ENCODE measurements around the gene PGBD5.

DNA sequence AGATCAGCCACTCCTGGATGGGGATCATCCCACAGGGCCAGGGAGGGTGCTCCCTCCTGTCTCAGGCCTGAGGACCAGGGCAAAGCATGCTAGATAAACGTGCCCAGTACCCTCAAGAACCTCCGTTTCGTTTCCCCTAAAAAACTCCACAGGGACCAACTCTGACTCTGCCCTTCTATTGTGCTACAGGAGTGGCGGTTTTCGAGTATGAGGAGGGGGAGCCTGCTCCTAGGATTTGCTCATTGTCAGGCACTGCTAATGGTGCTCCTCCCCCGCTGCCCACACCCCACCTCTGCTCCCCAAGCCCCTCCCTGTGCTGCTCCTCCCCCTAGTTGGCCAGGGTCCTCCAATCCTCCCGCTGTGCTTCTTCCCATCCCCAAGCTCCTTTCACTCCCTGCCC is 32.0 kb downstream of the PGBD5 start:
- TF ChIP-seq ZNF253 (CRISPR knock-in tag; conservative IDR thresholded peaks at IDR 0.05) (no peak), NR2C1 (IDR thresholded peaks at IDR 0.05) (no peak), NR2C1 (tag; IDR thresholded peaks at IDR 0.05) (no peak), ADNP (tag; IDR thresholded peaks at IDR 0.05) (no peak), ZNF324 (CRISPR knock-in tag; IDR thresholded peaks at IDR 0.05) (no peak), RNF2 (IDR thresholded peaks at IDR 0.05) (no peak), RBM17 (IDR thresholded peaks at IDR 0.05; ENCODE audit: borderline replicate concordance, low read depth, low read length) (no peak), SIN3A (IDR thresholded peaks at IDR 0.05; ENCODE audit: borderline replicate concordance in 2 of 2, control insufficient read depth in 1 of 2, low read depth in 2 of 2, low read length in 2 of 2) (no peak), SP1 (CRISPR knock-in tag; IDR thresholded peaks at IDR 0.05) (no peak), POLR2AphosphoS2 (IDR thresholded peaks at IDR 0.05; ENCODE audit: low read length) (no peak), ZKSCAN1 (IDR thresholded peaks at IDR 0.05; ENCODE audit: low read depth, low read length) (no peak), MYC (IDR thresholded peaks at IDR 0.05; ENCODE audit: low read depth, low read length) (no peak), MYC (CRISPR knock-in tag; IDR thresholded peaks at IDR 0.05; ENCODE audit: borderline replicate concordance, low read depth) (no peak)
- TF ChIP-seq, protein P1, sequence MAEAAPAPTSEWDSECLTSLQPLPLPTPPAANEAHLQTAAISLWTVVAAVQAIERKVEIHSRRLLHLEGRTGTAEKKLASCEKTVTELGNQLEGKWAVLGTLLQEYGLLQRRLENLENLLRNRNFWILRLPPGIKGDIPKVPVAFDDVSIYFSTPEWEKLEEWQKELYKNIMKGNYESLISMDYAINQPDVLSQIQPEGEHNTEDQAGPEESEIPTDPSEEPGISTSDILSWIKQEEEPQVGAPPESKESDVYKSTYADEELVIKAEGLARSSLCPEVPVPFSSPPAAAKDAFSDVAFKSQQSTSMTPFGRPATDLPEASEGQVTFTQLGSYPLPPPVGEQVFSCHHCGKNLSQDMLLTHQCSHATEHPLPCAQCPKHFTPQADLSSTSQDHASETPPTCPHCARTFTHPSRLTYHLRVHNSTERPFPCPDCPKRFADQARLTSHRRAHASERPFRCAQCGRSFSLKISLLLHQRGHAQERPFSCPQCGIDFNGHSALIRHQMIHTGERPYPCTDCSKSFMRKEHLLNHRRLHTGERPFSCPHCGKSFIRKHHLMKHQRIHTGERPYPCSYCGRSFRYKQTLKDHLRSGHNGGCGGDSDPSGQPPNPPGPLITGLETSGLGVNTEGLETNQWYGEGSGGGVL (CRISPR knock-in tag; IDR thresholded peaks at IDR 0.05) = no peak
- TF ChIP-seq, protein P2, sequence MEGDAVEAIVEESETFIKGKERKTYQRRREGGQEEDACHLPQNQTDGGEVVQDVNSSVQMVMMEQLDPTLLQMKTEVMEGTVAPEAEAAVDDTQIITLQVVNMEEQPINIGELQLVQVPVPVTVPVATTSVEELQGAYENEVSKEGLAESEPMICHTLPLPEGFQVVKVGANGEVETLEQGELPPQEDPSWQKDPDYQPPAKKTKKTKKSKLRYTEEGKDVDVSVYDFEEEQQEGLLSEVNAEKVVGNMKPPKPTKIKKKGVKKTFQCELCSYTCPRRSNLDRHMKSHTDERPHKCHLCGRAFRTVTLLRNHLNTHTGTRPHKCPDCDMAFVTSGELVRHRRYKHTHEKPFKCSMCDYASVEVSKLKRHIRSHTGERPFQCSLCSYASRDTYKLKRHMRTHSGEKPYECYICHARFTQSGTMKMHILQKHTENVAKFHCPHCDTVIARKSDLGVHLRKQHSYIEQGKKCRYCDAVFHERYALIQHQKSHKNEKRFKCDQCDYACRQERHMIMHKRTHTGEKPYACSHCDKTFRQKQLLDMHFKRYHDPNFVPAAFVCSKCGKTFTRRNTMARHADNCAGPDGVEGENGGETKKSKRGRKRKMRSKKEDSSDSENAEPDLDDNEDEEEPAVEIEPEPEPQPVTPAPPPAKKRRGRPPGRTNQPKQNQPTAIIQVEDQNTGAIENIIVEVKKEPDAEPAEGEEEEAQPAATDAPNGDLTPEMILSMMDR (IDR thresholded peaks at IDR 0.05 in 2 of 3, conservative IDR thresholded peaks at IDR 0.05 in 1 of 3; ENCODE audit: insufficient read depth in 2 of 3, low read depth in 1 of 3, low read length in 3 of 3) = no peak
- TF ChIP-seq, protein P3, sequence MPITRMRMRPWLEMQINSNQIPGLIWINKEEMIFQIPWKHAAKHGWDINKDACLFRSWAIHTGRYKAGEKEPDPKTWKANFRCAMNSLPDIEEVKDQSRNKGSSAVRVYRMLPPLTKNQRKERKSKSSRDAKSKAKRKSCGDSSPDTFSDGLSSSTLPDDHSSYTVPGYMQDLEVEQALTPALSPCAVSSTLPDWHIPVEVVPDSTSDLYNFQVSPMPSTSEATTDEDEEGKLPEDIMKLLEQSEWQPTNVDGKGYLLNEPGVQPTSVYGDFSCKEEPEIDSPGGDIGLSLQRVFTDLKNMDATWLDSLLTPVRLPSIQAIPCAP (CRISPR knock-in tag; IDR thresholded peaks at IDR 0.05; ENCODE audit: borderline replicate concordance) = no peak

Measured in K562 (cell line).